Smooth muscle cell (in vitro differentiated cells): ENCODE results near the gene GFER. TPM values are rescaled to one million over a fixed set of nuclear protein-coding genes. Genes with fewer than 3 reads are reported as not detected.

ENCODE experiments used
- DNase-seq: peaks from one replicate; lab custom pipeline; 2025; ENCODE audit not compliant: unreplicated experiment; lab: John Stamatoyannopoulos, UW
- H2AFZ ChIP-seq: fragments of 200-600 bp; sonication (generic); 2 replicates; pipeline ENCODE4 v1.6.0; 2016; ENCODE audit warnings: antibody characterized with exemption, low read depth, mild to moderate bottlenecking
- H3F3A ChIP-seq: fragments of 200-600 bp; sonication (generic); 2 replicates; pipeline ENCODE4 v1.6.0; 2017; ENCODE audit warnings: antibody characterized with exemption, low read depth
- H3K27ac ChIP-seq: fragments of 200-600 bp; sonication (generic); 2 replicates; pipeline ENCODE4 v1.5.1; 2016; ENCODE audit warnings: low read depth, mild to moderate bottlenecking
- H3K27me3 ChIP-seq: fragments of 200-600 bp; sonication (generic); 2 replicates; pipeline ENCODE4 v1.6.1; 2016; ENCODE audit warnings: low read depth, mild to moderate bottlenecking
- H3K36me3 ChIP-seq: fragments of 200-600 bp; sonication (generic); 2 replicates; pipeline ENCODE4 v1.5.1; 2016; ENCODE audit warnings: low read depth
- H3K4me1 ChIP-seq: fragments of 200-600 bp; sonication (generic); 2 replicates; pipeline ENCODE4 v1.5.1; 2016; ENCODE audit warnings: low read depth
- H3K4me2 ChIP-seq: fragments of 200-600 bp; sonication (generic); 2 replicates; pipeline ENCODE4 v1.6.0; 2016; ENCODE audit warnings: mild to moderate bottlenecking
- H3K4me3 ChIP-seq: fragments of 200-600 bp; sonication (generic); 2 replicates; pipeline ENCODE4 v1.5.1; 2016; ENCODE audit warnings: mild to moderate bottlenecking
- H3K79me2 ChIP-seq: fragments of 200-600 bp; sonication (generic); 2 replicates; pipeline ENCODE4 v1.6.0; 2016; ENCODE audit warnings: low read depth, mild to moderate bottlenecking
- H3K9ac ChIP-seq: fragments of 200-600 bp; sonication (generic); 2 replicates; pipeline ENCODE4 v1.6.0; 2016; ENCODE audit warnings: low read depth
- H3K9me3 ChIP-seq: fragments of 200-600 bp; sonication (generic); replicated peaks from 2 replicates; pipeline ENCODE4 v1.5.1; 2016; ENCODE audit warnings: low read depth
- H4K20me1 ChIP-seq: fragments of 200-600 bp; sonication (generic); 2 replicates; pipeline ENCODE4 v1.6.0; 2016; ENCODE audit warnings: low read depth
- CTCF ChIP-seq: fragments of 200-600 bp; sonication (generic); IDR thresholded peaks from 2 replicates; pipeline ENCODE4 v1.5.1; 2017; ENCODE audit warnings: borderline replicate concordance, mild to moderate bottlenecking, antibody characterized with exemption; ENCODE audit not compliant: insufficient read depth, poor library complexity, severe bottlenecking
- WGBS: methylation state at CpG from one replicate; pipeline ENCODE4 v1.1.7; 2016; ENCODE audit warnings: low lambda C conversion rate; 5-methylcytosine and 5-hydroxymethylcytosine counted together
- polyA plus RNA-seq: library from polyadenylated mRNA; unstranded; fragments of >200 nt; fragmentation: Nextera tagmentation; extraction: Ambion mirVana; gene quantifications from 2 replicates; pipeline ENCODE4 v1.2.1, GENCODE V29; 2016
- total RNA-seq: library from RNA; depleted of rRNA; stranded (reverse); fragments of >200 nt; gene quantifications from 2 replicates; pipeline ENCODE4 v1.2.3, GENCODE V29; 2014

The GFER gene
- total and polyA plus RNA-seq, 2 experiments from 2014 or later: 15.1 to 41.2 TPM

- WGBS: 95% methylated on average over 16 of the region's 17 CpGs
- H3K4me1 ChIP-seq: peaks cover 21% of the 10 kb centered on the region
- TF ChIP-seq CTCF: no peak
- peak overlapping the region; percentile 73 for H3K4me2 ChIP-seq
- DNase-seq: no peak
- peak overlapping the region; percentile 94 for H3K27ac ChIP-seq
- no peaks in the 10 kb centered on the region for H3K36me3 ChIP-seq
- H2AFZ ChIP-seq: no peak overlapping the region
- no peaks in the 10 kb centered on the region for H3K9me3 ChIP-seq
- no peak overlapping the region for H3K9ac ChIP-seq
- H4K20me1 ChIP-seq: no peaks in the 10 kb centered on the region
- H3K27me3 ChIP-seq: no peaks in the 10 kb centered on the region
- no peaks in the 10 kb centered on the region for H3K79me2 ChIP-seq
- no peaks in the 10 kb centered on the region for H3F3A ChIP-seq
- no peak overlapping the region for H3K4me3 ChIP-seq
Measured at GRCh38 chr16:2034696-2035430, 50.9 kb downstream of the GFER start.

DNA sequence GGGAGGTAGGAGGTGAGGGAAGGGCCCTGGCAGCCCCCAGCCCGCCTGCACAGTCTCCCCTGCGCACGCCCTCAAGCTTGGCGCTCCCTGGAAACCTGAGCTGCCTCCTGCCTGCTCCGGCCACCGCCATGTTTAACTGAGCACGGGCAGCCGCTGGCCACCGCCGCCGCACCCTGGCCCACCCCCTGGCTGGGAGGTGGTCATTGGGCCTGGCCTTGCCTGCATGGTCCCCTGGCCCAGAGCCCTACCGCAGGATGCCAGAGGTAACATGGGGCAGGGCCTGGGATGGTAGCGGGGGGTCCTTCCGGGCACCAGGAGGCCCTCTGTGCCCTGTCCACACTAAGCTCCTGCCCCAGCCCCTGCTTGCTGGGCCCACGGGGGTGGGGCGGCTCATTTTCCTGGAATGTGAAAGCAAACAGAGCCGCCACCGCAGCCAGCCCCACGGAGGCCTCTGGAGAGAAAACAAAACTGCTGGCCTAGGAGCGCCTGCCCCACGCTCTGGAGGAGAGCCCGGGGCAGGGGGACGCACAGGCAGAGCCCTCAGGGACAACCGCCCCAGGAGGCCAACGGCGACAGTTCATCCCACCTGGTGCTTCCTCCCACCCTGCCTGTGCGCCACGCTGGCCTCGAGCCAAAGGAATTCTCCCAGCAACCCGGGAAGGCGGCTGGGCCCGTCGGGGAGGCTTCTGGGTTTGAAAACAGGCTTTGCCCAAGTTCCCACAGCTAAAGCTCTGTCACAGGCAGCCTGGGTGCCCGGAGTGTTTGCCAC, 51.6 kb downstream of the GFER start:
- Histone ChIP-seq H3K36me3 (no peaks in the 10 kb centered on the region), H3K4me1 (peaks cover 21% of the 10 kb centered on the region), H2AFZ (no peak overlapping the region), H3K9me3 (no peaks in the 10 kb centered on the region), H3F3A (no peaks in the 10 kb centered on the region), H3K79me2 (no peaks in the 10 kb centered on the region), H3K27ac (peak overlapping the region; percentile 94), H3K4me2 (peak overlapping the region; percentile 73), H3K4me3 (peak overlapping the region; percentile 2), H3K27me3 (no peaks in the 10 kb centered on the region), H4K20me1 (no peaks in the 10 kb centered on the region), H3K9ac (peak overlapping the region; percentile 77)
- WGBS: 51% methylated on average over 32 of the region's 34 CpGs
- no peak for TF ChIP-seq CTCF
- DNase-seq: peak; percentile 66

GRCh38 chr16:2036200-2036966, 52.4 kb downstream of the GFER start:
- WGBS: 95% methylated on average over 41 of the region's 47 CpGs
- H3K27ac ChIP-seq: peak overlapping the region; percentile 94
- no peaks in the 10 kb centered on the region for H4K20me1 ChIP-seq
- H3K9me3 ChIP-seq: no peaks in the 10 kb centered on the region
- no peaks in the 10 kb centered on the region for H3F3A ChIP-seq
- H3K4me2 ChIP-seq: peak overlapping the region; percentile 73
- H3K36me3 ChIP-seq: no peaks in the 10 kb centered on the region
- H3K4me3 ChIP-seq: peak overlapping the region; percentile 2
- H3K9ac ChIP-seq: peak overlapping the region; percentile 77
- H3K27me3 ChIP-seq: no peaks in the 10 kb centered on the region
- DNase-seq: no peak
- H3K4me1 ChIP-seq: peaks cover 21% of the 10 kb centered on the region
- H3K79me2 ChIP-seq: no peaks in the 10 kb centered on the region
- no peak overlapping the region for H2AFZ ChIP-seq
- TF ChIP-seq CTCF: no peak
